GM12875 (cell line): ENCODE data around the gene IFT57.
A peak's percentile ranks its signal among the peaks of the same experiment; 100 is the strongest.

Experiments
- H3K4me3 ChIP-seq: one replicate; pipeline ENCODE4 v1.5.1; 2011; ENCODE audit warnings: low read depth, low read length, control low read depth
- CTCF ChIP-seq: IDR thresholded peaks from 2 replicates; pipeline ENCODE4 v1.5.1; 2011; ENCODE audit warnings: low read depth, mild to moderate bottlenecking, control low read depth, inconsistent platforms, low read length, moderate library complexity, borderline replicate concordance; ENCODE audit not compliant: insufficient read depth

Gene IFT57

DNA sequence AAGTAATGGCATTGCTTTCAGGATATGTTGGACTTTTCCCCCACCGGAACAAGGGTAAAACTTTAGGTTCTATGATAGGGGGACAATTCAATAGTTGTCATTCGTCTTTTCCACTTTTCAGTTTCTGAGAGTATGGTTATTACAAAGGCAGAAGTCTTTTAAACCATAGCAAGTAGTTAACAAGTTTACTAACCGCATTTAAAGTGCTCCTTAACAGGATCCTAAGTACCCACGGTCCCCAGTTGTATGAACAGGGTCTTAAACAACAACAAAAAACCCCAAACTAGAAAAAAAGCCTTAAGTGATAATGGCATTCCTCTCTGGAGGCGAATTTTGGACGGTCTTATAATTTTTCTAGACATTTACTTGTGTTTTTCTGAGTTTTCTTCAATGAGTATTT lies 831 bp downstream of the IFT57 start:
- TF ChIP-seq CTCF, result no peak
- peak overlapping the region; percentile 82 for H3K4me3 ChIP-seq

DNA sequence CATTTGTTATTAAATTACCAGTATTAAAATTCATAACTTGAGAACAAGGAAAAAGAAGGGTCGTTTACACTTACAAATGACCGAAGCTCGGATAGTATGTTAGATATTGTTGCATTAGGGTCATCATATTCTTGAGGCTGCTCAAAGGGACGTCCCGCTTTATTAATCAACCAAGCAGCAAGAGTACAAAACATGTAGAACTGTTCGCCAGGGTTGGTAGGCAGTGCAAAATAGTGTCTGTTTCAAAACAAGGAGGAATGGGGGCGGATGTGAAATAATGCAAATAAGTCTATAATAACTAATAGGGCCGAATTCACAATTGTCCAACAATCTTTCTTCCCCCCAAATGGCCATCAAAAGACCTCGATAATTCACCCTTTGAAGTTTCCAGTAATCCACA lies 2.9 kb downstream of the IFT57 start:
- no peak overlapping the region for H3K4me3 ChIP-seq
- no peak for TF ChIP-seq CTCF

- no peak overlapping the region for H3K4me3 ChIP-seq
Observed at GRCh38 chr3:108218811-108219210, 3.4 kb downstream of the IFT57 start.

GRCh38 chr3:108215871-108216270 lies 6.4 kb downstream of the IFT57 start:
- no peak overlapping the region for H3K4me3 ChIP-seq
- no peak for TF ChIP-seq CTCF

More at GRCh38 chr3:108218811-108219210, 3.4 kb downstream of the IFT57 start:
- TF ChIP-seq CTCF, result no peak

DNA sequence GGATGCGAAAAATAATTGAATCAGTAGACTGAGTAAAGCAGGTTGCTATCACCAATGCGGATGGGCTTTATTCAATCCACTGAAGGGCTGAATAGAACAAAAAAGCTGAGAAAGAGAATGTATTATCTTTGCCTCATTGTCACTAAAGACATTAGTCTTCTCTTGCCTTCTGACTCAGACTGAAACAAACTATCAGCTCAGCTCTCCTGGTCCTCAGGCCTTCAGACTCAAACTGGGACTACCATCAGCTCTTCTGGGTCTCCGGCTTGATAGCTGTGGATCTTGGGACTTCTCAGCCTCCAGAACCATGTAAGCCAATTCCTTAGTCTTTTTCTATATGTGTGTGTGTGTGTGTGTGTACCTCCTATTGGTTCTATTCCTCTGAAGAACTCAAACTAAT lies 12.6 kb downstream of the IFT57 start:
- H3K4me3 ChIP-seq, result no peak overlapping the region
- no peak for TF ChIP-seq CTCF

DNA sequence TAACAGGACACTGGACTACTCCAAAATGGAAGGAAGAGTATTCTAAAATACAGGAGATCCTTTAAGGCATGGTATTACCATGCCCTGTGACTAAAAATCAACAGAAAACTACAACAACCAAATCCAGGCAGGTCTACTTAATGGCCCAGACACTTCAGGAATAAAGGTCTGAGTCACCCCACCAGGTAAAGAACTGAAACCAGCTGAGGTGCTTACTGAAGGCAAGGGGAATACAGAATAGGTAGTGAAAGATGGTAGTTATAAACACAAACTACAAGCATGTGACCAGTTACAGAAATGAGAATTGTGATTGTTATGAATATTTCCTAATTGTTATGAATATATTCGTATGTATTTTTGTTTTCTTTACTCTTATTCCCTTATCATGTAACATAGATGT lies 13.4 kb downstream of the IFT57 start:
- H3K4me3 ChIP-seq, result no peak overlapping the region
- no peak for TF ChIP-seq CTCF

DNA sequence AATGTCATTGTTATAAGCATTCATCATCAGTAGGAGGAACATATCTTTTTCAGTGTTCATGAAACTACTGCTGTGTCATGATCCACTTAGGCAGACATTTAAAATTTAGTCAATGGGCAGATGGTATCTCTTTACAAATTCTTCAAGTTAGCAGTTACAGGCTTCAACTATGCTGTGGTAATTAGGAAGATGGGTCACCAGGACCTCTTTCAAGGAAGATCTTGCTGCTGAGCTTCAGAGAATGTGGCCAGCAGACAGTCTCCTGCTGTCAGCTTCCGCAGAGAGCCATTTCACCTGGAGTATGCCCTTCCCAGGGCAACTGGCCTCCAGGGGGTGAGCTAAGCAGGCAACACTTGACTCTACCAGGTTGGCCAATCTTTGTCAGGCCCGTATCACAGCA lies 19.4 kb downstream of the IFT57 start:
- no peak for TF ChIP-seq CTCF
- no peak overlapping the region for H3K4me3 ChIP-seq
